Bone marrow (tissue), 2 donors: ENCODE results near the gene AQP1.

ENCODE experiments used
- DNase-seq, 2 donors: peaks; one replicate each; lab custom pipeline; 2025; lab: John Stamatoyannopoulos, UW

AQP1 gene

DNA sequence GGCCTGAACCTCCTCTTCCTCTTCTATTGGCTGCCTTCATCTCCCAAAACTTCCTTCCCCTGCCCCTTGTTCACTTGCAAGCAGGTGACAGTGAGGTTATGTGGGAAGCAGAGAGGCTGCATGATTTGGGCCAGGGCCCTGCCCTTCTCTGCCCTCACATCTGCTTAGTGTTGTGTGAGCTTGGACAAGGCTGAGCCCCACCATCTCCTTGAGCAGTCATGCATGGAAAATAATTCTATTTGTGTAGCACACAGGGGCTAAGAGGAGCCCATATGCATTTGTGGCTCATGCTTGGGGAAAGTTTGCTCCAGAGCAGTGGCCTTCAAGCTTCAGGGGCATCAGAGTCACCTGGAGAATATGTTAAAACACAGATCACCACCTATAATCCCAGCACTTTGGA lies 26.8 kb upstream of the AQP1 start:
- DNase-seq: no peak

DNA sequence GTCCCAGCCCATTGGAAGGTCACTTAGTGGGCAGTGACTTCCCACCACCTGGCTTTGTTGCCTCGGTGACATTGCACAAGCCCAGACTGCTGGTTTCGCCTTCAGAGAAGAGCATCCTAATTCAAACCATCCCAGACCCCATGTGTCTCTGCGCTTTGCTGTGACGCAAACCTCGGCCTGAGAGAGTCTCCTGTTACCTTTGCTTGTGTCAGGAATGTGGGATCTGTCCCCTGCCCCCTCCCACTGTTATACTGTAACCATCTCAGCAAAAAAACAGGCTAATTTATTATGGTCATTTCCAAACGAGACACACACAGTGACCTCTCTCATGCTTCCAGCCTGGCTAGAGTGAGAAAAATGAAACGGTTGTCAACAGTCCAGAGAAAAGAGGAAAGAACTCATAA lies 25.0 kb upstream of the AQP1 start:
- DNase-seq: no peak

DNA sequence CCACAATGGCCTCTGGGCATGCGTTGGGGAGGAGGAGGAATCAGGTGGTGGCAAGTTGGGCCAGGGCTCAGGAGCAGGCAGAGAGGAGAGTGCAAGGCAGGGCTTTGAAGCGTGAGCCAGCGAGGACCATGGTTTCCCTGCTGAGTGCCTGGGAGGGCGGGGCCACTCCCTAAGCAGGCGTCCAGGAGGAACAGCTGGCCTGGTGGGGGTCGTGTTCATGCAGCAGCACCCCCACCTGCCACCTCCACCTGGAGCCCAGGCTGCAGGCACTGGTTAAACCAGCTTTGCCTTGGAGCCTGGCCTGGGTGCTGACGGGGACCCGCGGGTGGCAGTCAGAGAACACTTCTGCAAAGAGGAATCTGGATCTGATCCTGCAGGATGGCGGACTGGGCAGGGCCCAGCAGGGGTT lies 24.2 kb upstream of the AQP1 start:
- no peak for DNase-seq

DNA sequence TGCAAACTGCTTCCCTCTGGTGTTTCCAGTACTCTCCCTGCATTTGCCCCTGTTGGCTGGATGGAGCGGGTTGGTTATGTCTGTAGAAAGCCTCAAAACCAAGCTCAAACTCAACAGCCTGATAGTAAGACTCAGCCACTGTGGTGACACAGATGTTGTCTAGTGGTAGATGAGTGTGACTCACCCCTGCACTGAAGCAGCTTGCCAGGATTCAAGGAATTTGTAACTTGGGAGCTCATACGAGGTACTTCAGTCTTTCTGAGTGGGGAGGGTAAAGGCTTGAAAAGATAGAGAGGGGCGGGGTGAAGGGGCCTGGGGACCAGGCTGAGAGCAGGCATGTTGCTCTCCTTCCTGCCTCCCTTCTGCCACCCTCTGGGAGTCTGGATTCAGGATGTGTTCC lies 22.9 kb upstream of the AQP1 start:
- no peak for DNase-seq

DNA sequence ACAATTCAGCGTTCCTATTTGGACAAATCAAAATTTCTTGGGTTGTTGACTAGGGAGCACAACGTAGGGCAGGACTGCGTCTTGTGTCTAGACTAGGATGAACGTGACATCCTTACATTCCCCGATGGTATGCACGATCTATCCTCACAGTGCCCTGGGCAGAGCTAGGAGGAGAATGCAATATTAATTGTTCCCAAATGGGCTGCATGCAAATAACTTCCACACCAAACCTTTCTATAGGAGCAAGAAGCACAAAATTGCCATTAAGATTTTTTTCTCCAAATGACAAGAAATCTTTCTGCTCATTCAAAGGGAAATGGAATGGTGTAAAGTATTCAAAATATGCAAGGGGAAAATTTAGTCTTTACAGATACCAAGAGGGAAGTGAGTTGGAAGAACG lies 21.4 kb upstream of the AQP1 start:
- DNase-seq: no peak

DNA sequence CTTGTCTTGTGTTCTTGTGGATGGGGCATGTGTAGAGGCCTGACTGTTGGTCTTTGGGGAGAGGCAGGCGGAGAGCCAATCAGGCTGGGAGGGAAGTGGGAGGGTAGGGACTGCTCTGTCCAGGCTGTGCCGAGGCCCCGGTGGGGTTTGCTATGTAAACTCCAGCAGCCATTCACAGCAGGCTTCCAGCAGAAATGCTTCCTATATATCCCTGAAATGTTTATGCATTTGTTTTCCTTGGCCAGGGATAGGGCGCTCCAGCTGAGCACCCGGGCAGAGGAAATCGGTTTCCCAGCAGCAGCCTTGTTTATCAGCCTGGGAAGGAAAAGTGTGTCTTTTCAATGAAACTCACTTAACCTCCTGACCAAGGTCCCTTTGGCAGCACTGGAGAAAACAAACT lies 18.3 kb upstream of the AQP1 start:
- no peak for DNase-seq

DNA sequence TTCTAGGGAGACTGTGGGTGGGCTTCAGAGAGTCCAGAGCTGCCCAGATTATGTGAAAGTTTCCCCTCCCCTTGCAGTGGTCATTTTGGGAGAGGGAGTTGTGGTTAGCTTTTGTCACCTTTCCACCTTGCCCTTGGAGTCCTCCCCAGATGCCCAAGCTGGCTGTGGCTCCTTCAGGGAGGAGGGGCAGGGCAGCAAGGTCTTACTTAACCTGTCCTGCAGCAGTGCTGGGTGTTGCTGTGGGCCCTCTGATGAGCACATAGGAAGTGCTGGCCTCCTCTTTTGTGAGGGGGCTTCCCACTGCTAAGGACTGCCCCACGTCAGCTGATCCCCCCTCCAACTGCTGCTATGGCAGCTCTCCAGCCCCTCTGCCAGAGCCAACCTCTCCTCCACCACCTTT lies 17.6 kb upstream of the AQP1 start:
- DNase-seq: no peak

DNA sequence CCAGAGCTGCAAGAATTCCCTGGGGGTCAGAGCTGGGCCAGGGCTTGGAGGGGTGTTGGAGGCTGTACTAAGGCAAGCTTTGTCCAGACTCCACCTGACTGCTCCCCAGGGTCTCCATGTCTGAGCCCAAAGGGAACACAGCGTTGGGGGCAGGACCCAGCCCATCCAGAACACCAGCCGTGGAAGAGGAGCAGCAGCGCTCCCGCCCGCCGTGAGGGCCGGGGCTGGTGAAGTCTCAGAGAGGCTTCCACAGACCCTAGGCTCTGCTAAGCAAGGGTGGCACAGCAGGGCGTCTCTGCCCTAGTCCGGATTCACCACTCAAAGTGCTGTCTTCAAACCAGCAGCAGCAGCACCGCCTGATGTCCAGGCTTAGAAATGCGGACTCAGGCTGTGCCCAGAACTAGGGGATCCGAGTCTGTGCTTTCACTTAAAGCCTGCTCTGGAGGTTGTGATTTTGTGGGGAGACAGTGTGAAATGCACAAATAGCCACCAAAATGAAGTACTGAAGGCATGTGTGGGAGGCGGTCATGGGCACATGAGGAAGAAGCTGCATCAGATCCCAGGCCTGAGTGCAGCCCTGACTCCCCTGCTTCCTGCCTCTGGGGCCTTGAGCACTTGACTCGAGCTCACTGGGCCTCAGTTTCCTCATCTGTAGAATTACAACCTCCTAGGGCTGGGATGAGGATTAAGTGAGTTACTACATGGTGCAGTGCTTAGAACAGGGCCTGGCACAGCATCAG lies 16.6 kb upstream of the AQP1 start:
- DNase-seq: no peak

DNA sequence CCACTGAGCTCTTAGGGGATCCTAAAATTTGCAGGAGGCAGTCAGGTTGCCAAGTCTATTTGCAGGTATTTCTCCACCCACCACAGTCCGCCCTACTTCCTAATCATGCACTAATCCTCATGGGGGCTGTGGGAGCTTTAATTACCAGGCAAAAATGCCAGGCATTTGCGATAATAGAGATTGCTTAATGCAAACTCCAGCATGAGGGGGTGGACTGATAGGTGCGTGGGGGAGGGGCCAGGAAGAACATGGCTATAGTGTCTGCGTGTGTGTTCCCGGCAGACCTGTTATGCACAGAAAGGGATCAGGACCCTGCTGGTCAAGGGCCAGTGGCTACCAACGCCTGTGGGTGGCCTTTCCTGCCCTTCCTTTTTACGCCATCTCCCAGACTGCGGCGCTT lies 15.6 kb upstream of the AQP1 start:
- DNase-seq: no peak

DNA sequence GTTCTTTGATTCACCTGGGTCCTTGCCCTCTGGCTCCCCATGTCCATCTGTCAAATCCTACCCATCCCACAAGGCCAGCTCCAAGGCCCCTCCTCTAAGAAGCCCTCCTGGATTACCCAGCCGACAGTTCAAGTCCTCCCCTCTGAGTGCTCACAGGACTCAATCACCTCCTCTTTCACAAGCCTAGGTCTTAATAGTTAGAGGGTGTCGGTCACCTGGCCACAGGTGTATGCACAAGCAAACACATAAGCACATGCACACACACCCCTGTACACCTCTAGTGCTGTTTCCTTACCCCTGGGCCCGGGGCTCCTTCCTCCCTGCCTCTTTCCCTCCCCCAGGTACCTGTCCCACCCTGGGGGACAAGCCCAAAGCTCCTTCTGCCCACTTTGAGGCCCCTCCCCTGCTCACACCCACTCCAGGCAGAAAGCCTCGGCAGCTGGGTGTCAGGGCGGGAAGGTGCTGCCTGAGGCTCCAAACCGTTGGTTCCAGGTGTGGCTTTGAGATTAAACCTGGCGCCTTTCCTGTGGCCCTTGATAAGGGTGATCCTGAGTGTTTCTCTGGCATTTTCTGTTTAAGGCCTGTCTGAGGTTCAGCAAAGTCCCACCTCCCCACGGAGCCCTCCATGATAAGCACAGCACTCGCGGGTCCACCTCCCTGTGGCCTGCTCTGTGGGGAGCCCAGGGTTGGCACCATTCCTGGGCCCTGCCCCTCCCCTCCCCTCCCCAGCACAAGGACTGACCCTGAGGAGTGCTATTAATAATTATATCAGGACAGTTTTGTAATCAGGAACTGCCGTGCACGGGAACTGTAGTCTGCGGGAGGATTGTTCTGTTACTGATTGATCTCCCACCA lies 14.6 kb upstream of the AQP1 start:
- DNase-seq: no peak

DNA sequence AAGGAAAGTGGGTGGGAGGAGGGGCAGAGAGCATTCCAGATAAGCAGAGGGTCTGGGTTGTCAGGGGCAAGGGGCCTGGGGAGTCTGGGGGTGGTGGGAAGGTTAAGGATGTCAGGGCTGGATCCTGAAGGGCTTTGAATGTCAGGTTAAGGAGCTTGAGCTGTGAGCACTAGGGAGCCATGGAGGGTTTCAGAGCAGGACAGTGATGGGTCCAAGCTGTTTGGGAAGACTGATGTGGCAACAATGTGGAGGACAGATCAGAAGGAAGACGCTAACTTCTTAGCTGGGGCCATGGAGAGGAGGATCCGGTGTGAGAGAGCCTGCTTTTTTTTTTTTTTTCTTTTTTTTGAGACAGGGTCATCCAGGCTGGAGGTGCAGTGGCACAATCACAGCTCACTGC lies 13.9 kb upstream of the AQP1 start:
- no peak for DNase-seq

DNA sequence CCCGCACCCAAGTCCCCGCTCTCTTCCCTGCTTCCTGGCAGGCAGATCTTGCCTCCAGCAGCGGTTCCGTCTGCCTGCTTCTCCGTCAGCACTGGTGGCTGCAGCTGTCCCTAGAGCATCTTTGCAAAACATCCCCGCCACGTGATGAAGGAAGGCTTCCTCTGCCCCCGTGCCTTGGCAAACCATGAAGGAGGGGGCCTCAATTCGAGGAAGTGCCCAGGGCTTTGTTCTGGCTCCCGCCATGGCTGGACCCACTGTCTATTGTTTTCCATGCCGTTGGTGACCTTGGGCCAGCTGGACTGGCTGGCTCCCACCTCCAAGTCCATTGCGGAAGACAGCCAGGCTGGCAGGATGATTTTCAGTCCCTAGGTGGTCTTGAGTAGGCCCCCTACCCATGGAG lies 13.2 kb upstream of the AQP1 start:
- DNase-seq: no peak

DNA sequence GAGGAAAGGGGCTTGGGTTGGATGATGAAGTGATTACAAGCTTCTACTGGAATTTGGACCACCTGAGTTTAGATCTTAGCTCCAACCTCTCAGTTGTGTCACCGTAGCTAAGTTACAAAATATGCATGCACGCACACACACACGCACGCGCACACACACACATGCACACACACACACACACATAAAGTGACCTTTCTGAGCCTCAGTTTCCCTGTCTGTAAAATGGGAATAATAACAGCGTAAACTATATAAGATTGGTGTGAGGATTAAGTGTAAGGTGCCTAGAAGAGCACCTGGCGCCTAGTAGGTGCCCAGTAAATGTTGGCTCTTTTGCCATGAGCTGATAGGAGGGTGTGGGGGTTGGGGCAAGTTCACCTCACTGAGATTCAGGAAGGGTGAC lies 12.6 kb upstream of the AQP1 start:
- no peak for DNase-seq

DNA sequence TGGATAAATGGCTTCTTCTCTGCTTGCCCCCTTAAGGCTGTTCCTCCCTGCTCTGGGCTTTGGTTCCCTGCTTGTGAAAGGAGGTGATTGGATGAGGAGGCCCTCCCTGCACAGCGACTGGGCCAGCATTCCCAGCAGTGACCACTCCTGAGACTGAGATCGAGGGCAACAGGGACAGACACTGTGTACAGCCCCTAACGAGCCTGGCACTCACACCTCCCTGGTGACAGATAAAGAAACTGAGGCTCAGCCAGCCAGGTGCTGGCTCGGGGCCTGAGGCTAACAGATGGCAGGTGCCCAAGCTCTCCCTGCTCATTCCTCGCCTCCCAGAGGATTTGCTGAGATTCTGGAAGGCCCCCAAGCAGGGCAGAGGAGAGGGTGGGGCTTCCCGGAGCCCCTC lies 12.0 kb upstream of the AQP1 start:
- no peak for DNase-seq

DNA sequence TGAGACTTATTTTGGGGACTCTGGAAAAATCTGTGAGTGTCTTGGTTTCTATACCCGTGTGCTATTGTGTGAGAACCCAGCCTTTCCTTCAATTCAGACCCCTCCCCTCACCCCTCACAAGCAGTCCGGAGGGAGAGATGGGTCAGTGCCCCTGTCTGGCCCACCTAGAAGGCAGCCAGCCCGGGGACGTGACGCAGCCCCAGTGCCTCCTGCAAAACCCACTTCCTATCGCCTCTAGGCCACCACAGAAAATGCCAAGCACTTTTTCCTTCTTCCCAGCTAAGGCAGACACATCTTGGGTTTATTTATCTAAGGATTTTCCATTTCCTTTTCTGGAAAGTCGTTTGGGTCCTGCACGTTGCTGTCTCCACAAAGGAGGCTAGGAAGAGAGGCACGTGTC lies 11.6 kb upstream of the AQP1 start:
- no peak for DNase-seq

DNA sequence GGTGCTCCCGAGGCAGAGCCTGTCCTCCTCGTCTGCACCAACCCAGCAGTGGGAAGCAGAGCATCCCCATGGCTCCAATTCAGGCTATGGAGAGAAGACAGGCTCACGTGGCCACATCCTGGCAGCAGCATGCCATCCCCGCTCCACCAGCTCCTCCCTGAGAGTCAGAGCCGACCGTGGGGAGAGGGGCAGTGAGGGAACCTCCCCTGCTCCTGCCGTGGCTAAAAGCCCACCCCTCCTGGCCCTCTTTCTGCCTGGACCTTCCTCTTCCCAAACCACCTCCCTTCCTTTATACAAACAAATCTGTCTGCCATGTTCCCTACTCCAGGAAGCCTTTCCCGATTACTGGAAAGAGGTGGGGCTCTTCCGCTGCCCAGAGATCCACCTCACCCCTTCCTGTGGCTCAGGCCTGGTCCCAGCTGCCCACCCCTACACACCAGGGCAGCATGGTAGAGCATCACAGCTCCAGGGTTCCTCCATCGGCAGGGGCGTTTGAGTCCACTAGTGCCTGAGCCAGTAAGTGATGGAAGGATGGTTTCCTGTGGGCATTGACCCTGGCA lies 10.8 kb upstream of the AQP1 start:
- no peak for DNase-seq

DNA sequence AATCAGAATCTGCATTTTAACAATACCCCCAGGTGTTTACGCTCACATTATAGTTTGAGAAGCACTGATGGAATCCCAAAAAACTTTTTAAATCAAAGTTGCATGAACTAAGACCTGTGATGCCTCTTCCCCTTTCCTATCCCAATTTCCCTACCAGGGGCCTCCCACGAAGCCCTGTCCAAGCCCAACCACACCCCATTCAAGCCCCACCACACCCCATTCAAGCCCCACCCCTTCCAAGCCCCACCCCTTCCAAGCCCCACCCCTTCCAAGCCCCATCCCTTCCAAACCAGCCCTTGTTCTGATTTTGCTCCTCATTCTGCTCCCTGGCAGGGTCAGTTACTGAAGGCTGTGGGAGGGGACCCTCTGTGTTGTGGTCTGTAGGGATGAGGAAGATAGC lies 9.8 kb upstream of the AQP1 start:
- DNase-seq: no peak

DNA sequence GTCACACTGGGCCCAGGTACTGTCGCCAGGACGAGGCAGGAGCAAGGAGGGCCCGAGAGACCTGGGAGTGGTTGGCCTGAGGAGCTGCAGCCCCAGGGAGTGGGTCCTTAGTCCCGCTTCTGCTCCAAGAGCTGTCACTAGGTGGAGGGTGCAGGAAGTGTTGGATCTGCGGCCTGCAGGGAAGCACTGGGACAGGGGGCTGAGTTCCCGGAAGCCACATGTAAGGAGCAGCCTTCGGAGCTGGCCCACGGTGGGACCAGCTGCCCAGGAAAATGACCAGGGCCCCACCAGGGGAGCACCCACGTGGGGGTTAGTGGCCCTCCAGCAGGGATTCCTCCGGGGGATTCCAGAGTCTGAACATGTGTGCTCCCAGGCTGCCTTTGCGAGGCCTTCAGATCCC lies 9.2 kb upstream of the AQP1 start:
- no peak for DNase-seq

DNA sequence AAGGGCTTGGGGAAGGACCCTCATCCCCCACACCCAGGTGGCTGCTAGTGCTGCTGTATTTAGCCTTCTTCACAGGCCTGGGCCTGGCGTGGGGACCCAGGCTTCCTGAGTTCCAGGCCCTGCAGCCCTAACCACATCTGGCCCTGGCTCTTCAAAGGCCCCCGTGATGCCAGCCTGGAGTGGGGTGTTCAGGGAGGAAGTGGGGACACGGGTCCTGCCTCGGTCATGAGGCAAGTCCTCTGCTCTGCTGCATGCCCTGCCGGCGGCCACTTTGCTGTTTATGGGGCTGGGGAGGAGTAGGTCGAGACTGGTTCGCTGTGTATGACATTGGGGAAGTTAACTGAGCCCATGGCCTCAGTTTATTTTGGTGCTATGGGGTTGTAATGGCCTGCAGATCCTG lies 8.5 kb upstream of the AQP1 start:
- DNase-seq: no peak

DNA sequence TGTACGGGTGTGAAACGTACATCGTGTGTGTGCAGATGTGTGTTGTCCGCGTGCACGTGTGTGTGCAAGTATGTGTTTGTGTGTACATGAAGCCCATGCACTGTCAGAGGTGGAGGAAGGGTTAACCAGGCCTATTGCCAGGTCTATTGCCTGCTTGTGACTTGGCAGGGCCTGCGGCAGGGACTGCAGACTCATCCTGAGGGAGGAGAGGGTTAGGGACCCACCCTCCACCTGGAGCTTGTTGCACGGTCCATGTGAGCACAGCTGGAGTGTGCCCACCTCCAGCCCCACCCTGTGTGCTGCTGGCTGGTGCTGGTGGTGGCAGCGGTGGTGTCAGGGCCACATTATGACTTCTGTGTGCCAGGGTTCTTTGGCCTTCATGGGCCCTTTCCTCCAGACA lies 7.1 kb upstream of the AQP1 start:
- no peak for DNase-seq

DNA sequence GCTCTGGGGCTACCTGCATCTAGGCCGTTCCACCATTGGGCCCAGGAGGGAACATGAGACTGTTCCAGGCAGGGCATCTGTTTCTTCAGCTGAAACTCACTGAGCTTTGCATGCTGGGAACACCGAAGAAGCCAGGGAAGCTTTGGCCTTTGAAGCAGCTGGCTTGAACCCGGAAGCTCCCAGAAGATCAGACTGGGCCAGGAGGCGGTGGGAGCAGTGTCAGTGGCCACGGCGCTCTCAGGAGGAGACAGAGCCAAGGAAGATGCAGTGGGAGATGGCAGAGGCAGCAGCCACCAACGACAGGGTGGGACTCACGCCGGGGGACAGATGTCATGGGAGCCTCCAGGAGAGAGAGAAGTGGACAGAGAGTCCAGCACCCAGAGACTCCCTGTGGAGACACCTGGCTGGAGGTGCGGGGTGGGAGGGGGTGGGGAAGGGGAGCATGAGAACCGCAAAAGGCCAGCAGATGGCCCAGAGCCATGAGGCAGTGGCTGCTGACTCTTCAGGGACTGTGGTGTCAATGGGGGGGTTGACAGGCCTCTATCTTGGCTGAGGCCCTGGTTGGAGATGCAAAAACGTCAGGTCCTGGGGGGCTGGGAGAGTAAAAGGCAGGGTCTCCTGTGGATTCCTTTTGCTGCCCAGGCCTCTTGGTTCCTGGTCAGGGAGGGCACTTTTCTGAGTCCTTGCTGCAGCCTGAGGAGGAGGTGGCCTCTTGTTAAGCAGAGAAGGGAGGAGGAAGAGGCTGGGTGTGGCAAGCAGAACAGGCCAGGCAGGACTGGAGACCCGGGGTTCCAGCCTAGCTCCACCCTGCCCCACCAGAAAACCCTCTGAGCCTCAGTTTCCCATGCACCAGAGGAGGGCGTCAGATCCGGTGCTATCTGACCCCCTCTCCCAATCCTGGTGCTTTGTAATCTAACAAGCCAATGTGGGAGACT lies 6.3 kb upstream of the AQP1 start:
- no peak for DNase-seq

DNA sequence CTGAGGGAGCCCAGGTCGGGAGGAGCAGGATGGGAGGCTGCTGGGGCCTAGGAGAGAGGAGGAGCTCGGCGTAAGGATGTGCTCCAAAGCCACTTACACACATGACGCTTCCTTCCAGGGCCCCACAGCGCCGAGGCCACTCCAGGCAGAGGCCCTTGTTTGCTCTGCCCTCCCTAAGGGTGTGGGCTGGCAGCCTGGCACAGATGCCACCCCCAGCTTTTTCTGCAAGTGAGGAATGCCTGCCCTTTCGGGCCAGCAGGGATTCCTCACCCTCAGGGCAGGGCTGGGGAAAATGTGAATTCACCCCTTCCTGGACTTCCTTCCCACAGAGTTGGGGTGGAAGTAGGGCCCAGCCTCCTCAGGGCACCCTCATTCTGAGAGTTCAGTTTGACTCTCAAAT lies 5.6 kb upstream of the AQP1 start:
- DNase-seq: no peak
